GM12878 (cell line): ENCODE results near the gene COL4A2. TPM values are rescaled to one million over a fixed set of nuclear protein-coding genes. Genes with fewer than 3 reads are reported as not detected.
"Not testable (repeated sequence)": the region's sequence is repeated elsewhere in the genome, so short reads cannot be mapped to it uniquely, and the experiment has no call there.

Experiments
- ATAC-seq: fragments of 200-7000 bp; cut with Tn5 transposase; 3 replicates; pipeline ENCODE4 v1.9.1; 2020; ENCODE audit warnings: mild to moderate bottlenecking, moderate library complexity
- BruUV-seq: library from RNA; stranded (reverse); fragments of 400-500 nt; replicated peaks from 2 replicates; lab custom pipeline; 2021; lab: Mats Ljungman, UMichigan
- CTCF ChIA-PET: fragments of 300-600 bp; sonication (Branson Sonifier 250); formaldehyde crosslinking; extraction: SDS; loops from one replicate; lab custom pipeline; 2021; ENCODE audit warnings: inconsistent platforms; lab: Yijun Ruan, JAX
- POLR2A ChIA-PET: fragments of 350-600 bp; formaldehyde crosslinking; extraction: SDS; loops from one replicate; lab custom pipeline; 2021; ENCODE audit warnings: inconsistent platforms; lab: Charles Lee
- RAD21 ChIA-PET: fragments of 300-600 bp; sonication (Branson Sonifier 250); formaldehyde crosslinking; loops from one replicate; lab custom pipeline; 2023; ENCODE audit warnings: antibody characterized with exemption; ENCODE audit not compliant: unreplicated experiment; lab: Charles Lee
- SMC1A ChIA-PET: fragments of 300-600 bp; sonication (Branson Sonifier 250); formaldehyde crosslinking; loops from one replicate; lab custom pipeline; 2023; ENCODE audit not compliant: unreplicated experiment, uncharacterized antibody; lab: Charles Lee
- DNase-seq: peaks from one replicate; pipeline ENCODE4 v3.0.0-alpha.2; 2011; ENCODE audit warnings: low read depth, low spot score
- FAIRE-seq: peaks from 3 replicates; lab custom pipeline; 2011; peaks lifted over from hg19 to GRCh38; lab: Jason Lieb, UNC
- H2AFZ ChIP-seq: 2 replicates; pipeline ENCODE4 v1.6.0; 2011; ENCODE audit warnings: low read depth, low read length, control low read depth; ENCODE audit not compliant: control insufficient read depth
- H3K27ac ChIP-seq: 2 replicates; pipeline ENCODE4 v1.5.1; 2011; ENCODE audit warnings: control low read depth; ENCODE audit not compliant: control insufficient read depth, insufficient read depth
- H3K27me3 ChIP-seq, 2 experiments: replicated peaks in 1 of 2; 2 replicates each; pipeline versions ENCODE4 v1.6.0 to v1.6.1; 2011; ENCODE audit warnings: low read length in 1 of 2; ENCODE audit not compliant: control insufficient read depth in 2 of 2, insufficient read depth in 2 of 2
- H3K36me3 ChIP-seq, 2 experiments: 2 replicates each; pipeline ENCODE4 v1.5.1; 2011; ENCODE audit warnings: low read length in 1 of 2; ENCODE audit not compliant: control insufficient read depth in 2 of 2, insufficient read depth in 2 of 2
- H3K4me1 ChIP-seq: 2 replicates; pipeline ENCODE4 v1.6.1; 2011; ENCODE audit warnings: mild to moderate bottlenecking, low read length, moderate library complexity, mixed read lengths; ENCODE audit not compliant: control insufficient read depth, insufficient read depth
- H3K4me2 ChIP-seq: 2 replicates; pipeline ENCODE4 v1.6.0; 2011; ENCODE audit warnings: control low read depth; ENCODE audit not compliant: control insufficient read depth, insufficient read depth
- H3K4me3 ChIP-seq: fragments of 200-600 bp; sonication (generic); 2 replicates; pipeline ENCODE4 v1.5.1; 2016
- H3K79me2 ChIP-seq: 2 replicates; pipeline ENCODE4 v1.6.0; 2011; ENCODE audit warnings: low read length; ENCODE audit not compliant: control insufficient read depth, insufficient read depth
- H3K9ac ChIP-seq: 2 replicates; pipeline ENCODE4 v1.8.0; 2011; ENCODE audit warnings: low read length, control low read depth, mixed read lengths; ENCODE audit not compliant: control insufficient read depth, insufficient read depth
- H3K9me3 ChIP-seq: replicated peaks from 3 replicates; pipeline ENCODE4 v1.5.1; 2011; ENCODE audit warnings: mild to moderate bottlenecking, low read length; ENCODE audit not compliant: control insufficient read depth, insufficient read depth
- H4K20me1 ChIP-seq: 2 replicates; pipeline ENCODE4 v1.6.0; 2011; ENCODE audit not compliant: control insufficient read depth, insufficient read depth
- ATF2 ChIP-seq: IDR thresholded peaks from 2 replicates; pipeline ENCODE4 v1.6.1; 2012; ENCODE audit warnings: low read length, inconsistent platforms
- NRF1 ChIP-seq: conservative IDR thresholded peaks from 2 replicates; pipeline ENCODE4 v1.6.1; 2011; ENCODE audit warnings: mild to moderate bottlenecking, low read depth, low read length, improper control_type of control experiment
- POLR2AphosphoS2 ChIP-seq: IDR thresholded peaks from 2 replicates; pipeline ENCODE4 v1.6.1; 2011; ENCODE audit warnings: low read depth, mild to moderate bottlenecking, low read length, improper control_type of control experiment, moderate library complexity
- WGBS: methylation state at CpG from one replicate; pipeline ENCODE4 v1.1.6; 2016; ENCODE audit warnings: low lambda C conversion rate; ENCODE audit not compliant: insufficient replicate concordance, insufficient coverage; ENCODE audit errors: missing lambda C conversion rate; 5-methylcytosine and 5-hydroxymethylcytosine counted together
- in situ Hi-C: fragments of 300-500 bp; cut with MboI; formaldehyde crosslinking; loops from 9 replicates; pipeline ENCODE4 v1.14.3; 2018; ENCODE audit warnings: mixed read lengths
- intact Hi-C: fragments of 100-400 bp; cut with micrococcal nuclease; formaldehyde crosslinking; loops from one replicate; pipeline ENCODE4 v1.14.2; 2022; ENCODE audit not compliant: unreplicated experiment
- polyA plus RNA-seq, 11 experiments: library from polyadenylated mRNA; depleted of rRNA in 4 of 11; unstranded in 6 of 11; stranded (reverse) in 5 of 11; fragments of >200 nt; fragmentation: Nextera tagmentation in 4 of 11; fragmentation: Illumina TruSeq in 1 of 11; extraction: Ambion mirVana in 4 of 11; extraction: Trizol in 1 of 11; gene quantifications; 1 replicate in 1 of 11; 2 replicates in 10 of 11; pipeline versions ENCODE4 v1.2.1 to v1.2.3, GENCODE V29; 2011 to 2016; ENCODE audit warnings: inconsistent platforms in 2 of 11, missing spikeins in 2 of 11, low read depth in 1 of 11
- total RNA-seq, 4 experiments: library from RNA; depleted of rRNA in 3 of 4; stranded (reverse); fragments of >200 nt in 3 of 4; fragmentation: Illumina TruSeq in 1 of 4; extraction: Trizol in 1 of 4; gene quantifications; 2 replicates each; pipeline versions ENCODE4 v1.2.1 to v1.2.3, GENCODE V29; 2013 to 2021

COL4A2 gene
- total and polyA plus RNA-seq, 10 of the 15 experiments (the other 5 are each of a cell fraction or from before 2014, with no cell fraction given): 0.16 to 1.6 (median 0.62) TPM; not detected in 3

GRCh38 chr13:110320645-110321044 is 13.6 kb downstream of the COL4A2 start (continued):
- no peak for TF ChIP-seq NRF1
- TF ChIP-seq ATF2: no peak
- TF ChIP-seq POLR2AphosphoS2: no peak

GRCh38 chr13:110321573-110321972 is 14.5 kb downstream of the COL4A2 start:
- SMC1A ChIA-PET, RAD21 ChIA-PET, H3K4me2 ChIP-seq, H3K79me2 ChIP-seq, H3K4me3 ChIP-seq, CTCF ChIA-PET, H3K9ac ChIP-seq, H3K4me1 ChIP-seq, H3K27me3 ChIP-seq, H3K27ac ChIP-seq, intact Hi-C loops, in situ Hi-C loops, ATAC-seq, POLR2A ChIA-PET, BruUV-seq, H2AFZ ChIP-seq, H3K36me3 ChIP-seq, H3K9me3 ChIP-seq, FAIRE-seq, DNase-seq, H4K20me1 ChIP-seq: not testable (repeated sequence)
- 0% methylated on average over 3 of the region's 3 CpGs for WGBS
